ENCODE results near the gene C1orf122. TPM values are rescaled to one million over a fixed set of nuclear protein-coding genes. Genes with fewer than 3 reads are reported as not detected.
A peak's percentile ranks its signal among the peaks of the same experiment; 100 is the strongest.

Gene C1orf122
- total RNA-seq, 2 experiments from 2014 or later, result 10.9 to 13.2 TPM

DNA sequence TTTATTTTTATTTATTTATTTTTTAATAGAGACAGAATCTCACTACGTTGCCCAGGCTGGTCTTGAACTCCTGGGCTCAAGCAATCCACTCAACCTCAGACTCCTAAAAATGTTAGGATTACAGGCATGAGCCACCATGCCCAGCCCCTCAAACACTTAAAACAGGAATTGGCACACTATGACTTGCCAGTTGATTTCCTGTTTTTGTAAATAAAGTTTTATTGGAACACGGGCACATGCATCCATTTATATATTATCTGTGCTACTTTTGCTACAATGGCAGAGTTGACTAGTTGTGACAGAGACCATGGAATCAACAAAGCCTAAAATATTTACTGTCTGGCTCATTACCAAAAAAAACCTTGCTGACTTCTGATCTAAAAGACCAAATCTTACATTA lies 16.4 kb downstream of the C1orf122 start:
- Histone ChIP-seq H3K9me3 (ENCODE audit: control insufficient read depth in 1 of 2, insufficient read depth in 1 of 2, low read length in 2 of 2) (no peaks in the 10 kb centered on the region), H3K4me1 (ENCODE audit: insufficient read depth, low read length) (no peaks in the 10 kb centered on the region), H3K27me3 (ENCODE audit: control insufficient read depth in 1 of 2, insufficient read depth in 2 of 2, low read length in 2 of 2) (no peaks in the 10 kb centered on the region), H3K4me3 (ENCODE audit: low read length) (no peak overlapping the region), H3K27ac (ENCODE audit: low read depth in 1 of 2, low read length in 2 of 2) (no peak overlapping the region), H3K36me3 (ENCODE audit: insufficient read depth, low read length) (peaks cover 44% of the 10 kb centered on the region)
- H3K4me3 Mint-ChIP-seq, result no peak overlapping the region
- H3K27ac Mint-ChIP-seq, result no peak overlapping the region
- H3K36me3 Mint-ChIP-seq (ENCODE audit: low read depth), result peaks cover 72% of the 10 kb centered on the region
- TF ChIP-seq, protein P1, sequence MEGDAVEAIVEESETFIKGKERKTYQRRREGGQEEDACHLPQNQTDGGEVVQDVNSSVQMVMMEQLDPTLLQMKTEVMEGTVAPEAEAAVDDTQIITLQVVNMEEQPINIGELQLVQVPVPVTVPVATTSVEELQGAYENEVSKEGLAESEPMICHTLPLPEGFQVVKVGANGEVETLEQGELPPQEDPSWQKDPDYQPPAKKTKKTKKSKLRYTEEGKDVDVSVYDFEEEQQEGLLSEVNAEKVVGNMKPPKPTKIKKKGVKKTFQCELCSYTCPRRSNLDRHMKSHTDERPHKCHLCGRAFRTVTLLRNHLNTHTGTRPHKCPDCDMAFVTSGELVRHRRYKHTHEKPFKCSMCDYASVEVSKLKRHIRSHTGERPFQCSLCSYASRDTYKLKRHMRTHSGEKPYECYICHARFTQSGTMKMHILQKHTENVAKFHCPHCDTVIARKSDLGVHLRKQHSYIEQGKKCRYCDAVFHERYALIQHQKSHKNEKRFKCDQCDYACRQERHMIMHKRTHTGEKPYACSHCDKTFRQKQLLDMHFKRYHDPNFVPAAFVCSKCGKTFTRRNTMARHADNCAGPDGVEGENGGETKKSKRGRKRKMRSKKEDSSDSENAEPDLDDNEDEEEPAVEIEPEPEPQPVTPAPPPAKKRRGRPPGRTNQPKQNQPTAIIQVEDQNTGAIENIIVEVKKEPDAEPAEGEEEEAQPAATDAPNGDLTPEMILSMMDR (IDR thresholded peaks at IDR 0.05), result no peak
- DNase-seq, result no peak
- H3K4me1 Mint-ChIP-seq (ENCODE audit: low read depth), result no peaks in the 10 kb centered on the region
- H3K27me3 Mint-ChIP-seq, result no peaks in the 10 kb centered on the region
- no peaks in the 10 kb centered on the region for H3K9me3 Mint-ChIP-seq
- CTCF ChIA-PET, result no interaction called here
- ATAC-seq (ENCODE audit: poor library complexity), result no peak
- intact Hi-C loops (cut with DNase I, micrococcal nuclease), result no loop called here
- POLR2A ChIA-PET, result no interaction called here

DNA sequence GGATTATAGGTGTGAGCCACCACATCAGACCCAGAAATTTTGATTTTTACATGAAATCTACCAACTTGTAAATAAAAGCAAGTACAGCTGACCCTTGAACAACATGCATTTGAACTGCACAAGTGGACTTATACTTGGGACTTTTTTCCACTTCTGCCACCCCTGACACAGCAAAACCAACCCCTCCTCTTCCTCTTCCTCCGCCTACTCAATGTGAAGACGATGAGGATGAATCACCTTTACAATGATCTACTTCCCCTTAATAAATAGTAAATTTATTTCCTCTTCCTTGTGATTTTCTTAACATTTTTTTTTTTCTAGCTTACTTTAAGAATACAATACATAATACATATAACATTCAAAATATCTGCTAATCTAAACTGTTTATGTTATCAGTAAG lies 17.9 kb downstream of the C1orf122 start:
- Mint-ChIP-seq H3K4me3 (no peak overlapping the region), H3K27ac (no peak overlapping the region), H3K36me3 (ENCODE audit: low read depth) (peaks cover 75% of the 10 kb centered on the region), H3K27me3 (no peaks in the 10 kb centered on the region), H3K9me3 (no peaks in the 10 kb centered on the region), H3K4me1 (ENCODE audit: low read depth) (no peaks in the 10 kb centered on the region)
- Histone ChIP-seq H3K4me3 (ENCODE audit: low read length) (no peak overlapping the region), H3K36me3 (ENCODE audit: insufficient read depth, low read length) (peaks cover 46% of the 10 kb centered on the region), H3K9me3 (ENCODE audit: control insufficient read depth in 1 of 2, insufficient read depth in 1 of 2, low read length in 2 of 2) (no peaks in the 10 kb centered on the region), H3K27me3 (ENCODE audit: control insufficient read depth in 1 of 2, insufficient read depth in 2 of 2, low read length in 2 of 2) (no peaks in the 10 kb centered on the region), H3K27ac (ENCODE audit: low read depth in 1 of 2, low read length in 2 of 2) (no peak overlapping the region), H3K4me1 (ENCODE audit: insufficient read depth, low read length) (no peaks in the 10 kb centered on the region)
- ChIA-PET CTCF (no interaction called here), POLR2A (no interaction called here)
- DNase-seq (peak in 2 of 14 experiments; percentile 37 to 47), ATAC-seq (ENCODE audit: poor library complexity) (no peak)
- intact Hi-C loops (cut with DNase I, micrococcal nuclease), result loop anchor here in 1 of 2 experiments (1.0 kb wide), 1 partner anchor 32 kb away; the partner anchor contains the start of gene MANEAL
- TF ChIP-seq, protein P1 (IDR thresholded peaks at IDR 0.05), result no peak

DNA sequence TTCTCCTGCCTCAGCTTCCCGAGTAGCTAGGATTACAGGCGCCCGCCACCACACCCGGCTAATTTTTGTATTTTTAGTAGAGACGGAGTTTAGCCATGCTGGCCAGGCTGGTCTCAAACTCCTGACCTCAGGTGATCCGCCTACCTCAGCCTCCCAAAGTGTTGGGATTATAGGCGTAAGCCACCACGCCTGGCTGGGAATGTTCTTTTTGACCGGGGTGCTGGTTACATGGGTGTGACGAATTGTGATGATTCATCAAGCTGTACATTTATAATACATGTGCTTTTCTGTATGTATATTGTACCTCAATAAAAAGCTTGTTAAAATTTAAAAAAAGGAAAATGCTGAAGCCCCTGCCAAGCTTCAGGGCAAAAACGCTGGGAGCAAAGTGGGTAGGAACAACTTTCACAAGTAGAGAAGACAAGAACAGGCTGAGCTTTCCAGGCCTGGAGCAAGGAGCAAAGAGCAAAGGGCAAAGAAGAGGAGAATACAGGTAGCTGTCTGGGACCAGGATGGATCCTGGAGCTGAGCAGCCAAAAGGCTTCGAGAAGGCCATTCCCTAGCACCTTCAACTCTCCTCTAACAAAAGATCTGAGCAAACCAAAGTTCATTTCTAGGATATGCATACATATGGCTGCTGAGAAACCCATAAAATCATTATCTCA lies 21.0 kb downstream of the C1orf122 start:
- POLR2A ChIA-PET, result no interaction called here
- Mint-ChIP-seq H3K27me3 (no peaks in the 10 kb centered on the region), H3K4me1 (ENCODE audit: low read depth) (no peaks in the 10 kb centered on the region), H3K9me3 (no peaks in the 10 kb centered on the region), H3K4me3 (no peak overlapping the region), H3K27ac (no peak overlapping the region), H3K36me3 (ENCODE audit: low read depth) (peaks cover 73% of the 10 kb centered on the region)
- TF ChIP-seq, protein P1 (IDR thresholded peaks at IDR 0.05), result no peak
- CTCF ChIA-PET, result no interaction called here
- Histone ChIP-seq H3K4me3 (ENCODE audit: low read length) (no peak overlapping the region), H3K4me1 (ENCODE audit: insufficient read depth, low read length) (no peaks in the 10 kb centered on the region), H3K36me3 (ENCODE audit: insufficient read depth, low read length) (peaks cover 53% of the 10 kb centered on the region), H3K27ac (ENCODE audit: low read depth in 1 of 2, low read length in 2 of 2) (no peak overlapping the region), H3K9me3 (ENCODE audit: control insufficient read depth in 1 of 2, insufficient read depth in 1 of 2, low read length in 2 of 2) (no peaks in the 10 kb centered on the region), H3K27me3 (ENCODE audit: control insufficient read depth in 1 of 2, insufficient read depth in 2 of 2, low read length in 2 of 2) (no peaks in the 10 kb centered on the region)
- intact Hi-C loops (cut with DNase I, micrococcal nuclease), result no loop called here
- no peak for DNase-seq
- no peak for ATAC-seq (ENCODE audit: poor library complexity)

Data from CD4-positive, alpha-beta T cell (primary cell).